IPS DF 6.9 (cell line): ENCODE results near the gene LIMA1.

Experiments
- DNase-seq: peaks from one replicate; pipeline ENCODE4 v3.0.0-alpha.2; 2013; ENCODE audit warnings: low read depth, low spot score
- H3K27ac ChIP-seq: one replicate; pipeline ENCODE4 v1.5.1; 2013; ENCODE audit warnings: low read length, control low read depth
- H3K27me3 ChIP-seq: 2 replicates; pipeline ENCODE4 v1.6.1; 2013; ENCODE audit warnings: mild to moderate bottlenecking, low read length; ENCODE audit not compliant: control insufficient read depth, insufficient read depth
- H3K36me3 ChIP-seq: 2 replicates; pipeline ENCODE4 v1.6.1; 2013; ENCODE audit warnings: low read length; ENCODE audit not compliant: control insufficient read depth, insufficient read depth
- H3K4me1 ChIP-seq: 2 replicates; pipeline ENCODE4 v1.6.1; 2013; ENCODE audit warnings: low read length; ENCODE audit not compliant: control insufficient read depth, insufficient read depth
- H3K4me3 ChIP-seq: 2 replicates; pipeline ENCODE4 v1.5.1; 2013; ENCODE audit warnings: mild to moderate bottlenecking, low read length
- H3K9me3 ChIP-seq: 2 replicates; pipeline ENCODE4 v1.6.1; 2013; ENCODE audit warnings: low read length, inconsistent platforms; ENCODE audit not compliant: control insufficient read depth, insufficient read depth
- WGBS: extraction: QIAGEN DNeasy Blood & Tissue Kit; methylation state at CpG from one replicate; pipeline ENCODE4 v1.1.7; 2013; ENCODE audit warnings: mixed read lengths, missing lambda C conversion rate; ENCODE audit not compliant: insufficient read length, insufficient coverage; 5-methylcytosine and 5-hydroxymethylcytosine counted together

Gene LIMA1

GRCh38 chr12:50192236-50192635 lies 91.1 kb downstream of the LIMA1 start:
- DNase-seq = no peak
- no peaks in the 10 kb centered on the region for H3K9me3 ChIP-seq
- H3K36me3 ChIP-seq = no peaks in the 10 kb centered on the region
- WGBS = no CpG with 5 or more reads among the region's 4 CpGs
- no peaks in the 10 kb centered on the region; the same call in 1 of the 2 replicates for H3K4me1 ChIP-seq
- H3K27ac ChIP-seq = no peak overlapping the region
- H3K27me3 ChIP-seq = no peaks in the 10 kb centered on the region
- H3K4me3 ChIP-seq = no peak overlapping the region

GRCh38 chr12:50190859-50191258 lies 92.5 kb downstream of the LIMA1 start:
- no peaks in the 10 kb centered on the region for H3K27me3 ChIP-seq
- DNase-seq = no peak
- no peaks in the 10 kb centered on the region; the same call in 1 of the 2 replicates for H3K4me1 ChIP-seq
- no peaks in the 10 kb centered on the region for H3K9me3 ChIP-seq
- H3K36me3 ChIP-seq = no peaks in the 10 kb centered on the region
- H3K4me3 ChIP-seq = no peak overlapping the region
- H3K27ac ChIP-seq = no peak overlapping the region
- no CpG with 5 or more reads among the region's 1 CpG for WGBS

GRCh38 chr12:50188875-50189575 lies 94.3 kb downstream of the LIMA1 start:
- Histone ChIP-seq H3K36me3 (no peaks in the 10 kb centered on the region), H3K4me1 (no peaks in the 10 kb centered on the region; the same call in 1 of the 2 replicates), H3K4me3 (no peak overlapping the region), H3K9me3 (no peaks in the 10 kb centered on the region), H3K27ac (no peak overlapping the region), H3K27me3 (no peaks in the 10 kb centered on the region)
- WGBS = no CpG with 5 or more reads among the region's 5 CpGs
- DNase-seq = no peak

GRCh38 chr12:50188241-50188781 lies 95.0 kb downstream of the LIMA1 start:
- Histone ChIP-seq H3K27me3 (no peaks in the 10 kb centered on the region), H3K36me3 (no peaks in the 10 kb centered on the region), H3K4me1 (no peaks in the 10 kb centered on the region; the same call in 1 of the 2 replicates), H3K9me3 (no peaks in the 10 kb centered on the region), H3K27ac (no peak overlapping the region), H3K4me3 (no peak overlapping the region)
- DNase-seq = no peak
- no CpG with 5 or more reads among the region's 4 CpGs for WGBS

- H3K27me3 ChIP-seq = no peaks in the 10 kb centered on the region
- no peaks in the 10 kb centered on the region; the same call in 1 of the 2 replicates for H3K4me1 ChIP-seq
- H3K4me3 ChIP-seq = no peak overlapping the region
- WGBS = no CpG with 5 or more reads among the region's 7 CpGs
- no peak for DNase-seq
- no peaks in the 10 kb centered on the region for H3K9me3 ChIP-seq
- no peaks in the 10 kb centered on the region for H3K36me3 ChIP-seq
- no peak overlapping the region for H3K27ac ChIP-seq
Observed at GRCh38 chr12:50187084-50187900, 96.0 kb downstream of the LIMA1 start.

GRCh38 chr12:50186681-50187080 lies 96.6 kb downstream of the LIMA1 start:
- Histone ChIP-seq H3K4me3 (no peak overlapping the region), H3K9me3 (no peaks in the 10 kb centered on the region), H3K4me1 (no peaks in the 10 kb centered on the region; the same call in 1 of the 2 replicates), H3K27ac (no peak overlapping the region), H3K36me3 (0 out of 2 replicates have a peak, but pooled peaks cover 4% of the 10 kb centered on the region), H3K27me3 (no peaks in the 10 kb centered on the region)
- DNase-seq = no peak
- WGBS = no CpG with 5 or more reads among the region's 1 CpG

- H3K4me1 ChIP-seq = no peaks in the 10 kb centered on the region; the same call in 1 of the 2 replicates
- H3K4me3 ChIP-seq = no peak overlapping the region
- no peaks in the 10 kb centered on the region for H3K9me3 ChIP-seq
- H3K27me3 ChIP-seq = no peaks in the 10 kb centered on the region
- WGBS = no CpG with 5 or more reads among the region's 6 CpGs
- 0 out of 2 replicates have a peak, but pooled peaks cover 4% of the 10 kb centered on the region for H3K36me3 ChIP-seq
- no peak overlapping the region for H3K27ac ChIP-seq
- DNase-seq = no peak
Observed at GRCh38 chr12:50185970-50186663, 97.2 kb downstream of the LIMA1 start.

GRCh38 chr12:50185301-50185895 lies 97.9 kb downstream of the LIMA1 start:
- H3K27me3 ChIP-seq = no peaks in the 10 kb centered on the region
- H3K27ac ChIP-seq = no peak overlapping the region
- WGBS = no CpG with 5 or more reads among the region's 4 CpGs
- H3K4me1 ChIP-seq = no peaks in the 10 kb centered on the region
- H3K4me3 ChIP-seq = no peak overlapping the region
- H3K36me3 ChIP-seq = peaks cover 4% of the 10 kb centered on the region; the same call in 1 of the 2 replicates
- DNase-seq = no peak
- H3K9me3 ChIP-seq = no peaks in the 10 kb centered on the region

- Histone ChIP-seq H3K9me3 (no peaks in the 10 kb centered on the region), H3K4me1 (no peaks in the 10 kb centered on the region), H3K36me3 (peaks cover 4% of the 10 kb centered on the region; the same call in 1 of the 2 replicates), H3K27me3 (no peaks in the 10 kb centered on the region), H3K4me3 (no peak overlapping the region), H3K27ac (no peak overlapping the region)
- no CpG with 5 or more reads among the region's 5 CpGs for WGBS
- DNase-seq = no peak
Observed at GRCh38 chr12:50184261-50184660, 99.1 kb downstream of the LIMA1 start.

- no peaks in the 10 kb centered on the region for H3K27me3 ChIP-seq
- H3K4me1 ChIP-seq = no peaks in the 10 kb centered on the region
- no peak overlapping the region for H3K27ac ChIP-seq
- no peak overlapping the region for H3K4me3 ChIP-seq
- H3K9me3 ChIP-seq = no peaks in the 10 kb centered on the region
- H3K36me3 ChIP-seq = peaks cover 6% of the 10 kb centered on the region; the same call in 1 of the 2 replicates
- no peak for DNase-seq
Observed at GRCh38 chr12:50182461-50182860, 100.9 kb downstream of the LIMA1 start.
